HG02938 (cell line): ENCODE measurements around the gene GPR146.

Experiments used
- ATAC-seq: cut with Tn5 transposase; IDR thresholded peaks from one replicate; pipeline ENCODE4 v1.9.1; 2021; ENCODE audit warnings: mild to moderate bottlenecking, moderate library complexity; ENCODE audit not compliant: unreplicated experiment

GPR146 gene

GRCh38 chr7:1103789-1104515, 59.6 kb downstream of the GPR146 start:
- no peak for ATAC-seq

DNA sequence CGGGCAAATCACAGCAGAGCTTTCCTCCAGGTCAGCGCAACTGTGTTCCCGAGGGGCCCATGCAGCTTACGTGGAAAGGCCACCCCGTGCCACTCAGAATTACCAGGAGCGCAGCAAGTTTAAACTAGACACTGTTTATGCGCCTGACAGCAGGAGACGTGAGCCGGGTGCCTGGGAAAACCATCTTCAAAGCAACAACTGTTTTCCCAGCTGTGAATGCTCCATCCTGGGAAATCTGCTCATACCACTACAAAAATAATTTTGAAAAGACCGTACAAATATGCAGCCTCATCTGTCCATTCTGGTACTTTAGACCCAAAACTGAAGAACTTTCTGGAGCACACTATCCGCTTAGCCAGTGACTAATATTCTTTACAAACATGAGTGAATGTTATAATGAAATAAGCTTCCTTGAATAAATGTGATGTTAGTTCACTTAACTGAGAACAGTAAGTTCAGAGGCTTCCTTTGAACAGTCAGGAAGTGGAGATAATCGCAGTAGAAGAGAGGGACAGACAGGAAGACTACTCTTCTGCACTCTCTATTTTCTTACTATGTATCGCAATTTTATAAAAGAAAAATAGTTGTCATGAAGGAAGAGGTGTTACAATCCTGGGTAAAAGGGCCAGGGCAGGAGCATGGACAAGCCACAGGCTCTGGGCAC, 60.3 kb downstream of the GPR146 start:
- no peak for ATAC-seq

- no peak for ATAC-seq
These were observed 60.8 kb downstream of the GPR146 start for GRCh38 chr7:1105189-1105588.

DNA sequence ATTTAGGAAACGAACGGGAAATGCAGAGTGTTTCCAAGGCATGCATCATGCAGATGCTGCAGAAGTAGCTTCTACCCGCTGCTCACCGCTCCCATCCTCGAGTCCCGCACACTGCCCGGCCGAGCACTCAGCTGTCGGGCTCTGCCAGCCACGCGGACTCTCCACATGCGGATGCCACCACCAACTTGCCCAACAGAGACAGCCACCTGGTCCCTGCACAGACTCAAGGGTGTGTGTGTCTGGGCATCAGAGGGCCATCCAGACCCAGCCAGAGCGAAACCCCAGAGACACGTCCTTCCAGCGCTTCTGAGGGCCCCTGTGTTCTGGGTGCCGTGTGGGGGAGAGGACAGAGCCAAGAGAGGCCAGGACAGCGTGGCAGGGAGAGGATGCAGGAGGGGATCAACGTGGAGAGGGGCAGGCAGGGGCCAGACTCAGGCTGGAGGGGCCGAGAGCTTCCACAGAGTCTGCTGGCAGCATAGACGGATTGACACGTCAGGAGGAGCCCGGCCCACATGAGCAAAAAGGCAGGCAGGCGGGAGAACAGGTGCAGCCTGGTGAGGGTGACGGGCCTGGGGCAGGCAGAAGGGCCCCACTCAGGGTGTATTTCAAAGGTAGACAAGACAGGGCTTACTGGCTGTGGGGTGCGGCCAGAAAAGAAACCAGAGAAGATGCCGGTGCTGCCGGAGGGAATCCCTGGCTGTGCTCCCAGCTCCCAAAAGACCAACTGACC, 61.9 kb downstream of the GPR146 start:
- ATAC-seq: no peak

GRCh38 chr7:1106793-1107421, 62.6 kb downstream of the GPR146 start:
- ATAC-seq: no peak

DNA sequence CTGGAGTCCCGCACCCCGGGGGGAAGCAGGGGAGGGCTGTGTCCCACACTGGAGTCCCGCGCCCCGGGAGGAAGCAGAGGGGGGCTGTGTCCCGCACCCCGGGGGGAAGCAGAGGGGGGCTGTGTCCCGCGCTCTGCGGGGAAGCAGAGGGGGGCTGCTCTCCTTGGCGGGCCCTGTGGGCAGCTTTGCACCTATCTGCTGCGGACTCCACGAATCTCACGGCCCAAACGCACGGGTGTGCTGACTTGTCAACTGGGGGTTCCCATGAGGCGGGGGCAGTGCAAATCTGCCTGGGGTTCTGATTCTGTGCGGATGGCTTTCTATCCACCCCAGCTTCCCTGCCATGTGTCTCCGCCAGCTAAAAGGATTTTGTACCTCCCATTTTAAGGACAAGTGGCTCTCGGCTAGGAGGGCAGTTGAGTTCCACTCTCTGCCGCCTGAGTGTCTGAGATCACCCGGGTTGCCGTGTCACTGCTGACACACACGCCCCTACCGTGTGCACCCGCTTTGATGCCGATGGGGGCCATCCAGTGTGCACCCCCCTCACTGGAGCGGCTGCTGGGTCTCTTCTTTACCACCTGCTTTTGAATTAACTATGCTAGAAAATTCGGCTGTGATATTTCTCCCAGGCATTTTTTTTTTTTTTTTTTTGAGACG, 64.0 kb downstream of the GPR146 start:
- no peak for ATAC-seq
